Endothelial cell of umbilical vein (primary cell): ENCODE data around the gene BRWD1.

Source experiments
- EZH2 ChIP-seq: IDR thresholded peaks from 2 replicates; pipeline ENCODE4 v1.6.1; 2012; ENCODE audit warnings: borderline replicate concordance, low read depth, mild to moderate bottlenecking, moderate library complexity, low read length, inconsistent platforms; ENCODE audit not compliant: severe bottlenecking
- FOS ChIP-seq: IDR thresholded peaks from 2 replicates; pipeline ENCODE4 v1.6.1; 2011; ENCODE audit warnings: mild to moderate bottlenecking, low read length, moderate library complexity, borderline replicate concordance; ENCODE audit not compliant: insufficient read depth
- GATA2 ChIP-seq: IDR thresholded peaks from 2 replicates; pipeline ENCODE4 v1.7.0; 2011; ENCODE audit warnings: low read depth, mild to moderate bottlenecking, moderate library complexity, mixed read lengths, low read length; ENCODE audit not compliant: insufficient read length, insufficient read depth
- JUN ChIP-seq: IDR thresholded peaks from 2 replicates; pipeline ENCODE4 v1.6.1; 2011; ENCODE audit warnings: borderline replicate concordance, low read depth; ENCODE audit not compliant: insufficient read length, insufficient read depth
- POLR2A ChIP-seq: IDR thresholded peaks from 2 replicates; pipeline ENCODE4 v1.6.1; 2012; ENCODE audit warnings: low read depth, mild to moderate bottlenecking, control low read depth, low read length
- POLR2AphosphoS5 ChIP-seq: IDR thresholded peaks from 2 replicates; pipeline ENCODE4 v1.6.1; 2012; ENCODE audit warnings: low read depth, mild to moderate bottlenecking, control low read depth, low read length, moderate library complexity; ENCODE audit not compliant: insufficient read depth
- TF ChIP-seq, protein P1 (sequence below), 2 donors: IDR thresholded peaks; 1 replicate in 1 of 2; 2 replicates in 1 of 2; pipeline ENCODE4 v1.5.1; 2011; ENCODE audit warnings: low read length in 2 of 2, mild to moderate bottlenecking in 2 of 2, moderate library complexity in 2 of 2, control low read depth in 1 of 2, inconsistent platforms in 1 of 2, low read depth in 1 of 2; ENCODE audit not compliant: insufficient read depth in 1 of 2; ENCODE audit errors: extremely low read depth in 1 of 2
- TF ChIP-seq, protein P2 (sequence below): IDR thresholded peaks from 2 replicates; pipeline ENCODE4 v1.6.1; 2011; ENCODE audit not compliant: insufficient read depth, insufficient read length

DNA sequence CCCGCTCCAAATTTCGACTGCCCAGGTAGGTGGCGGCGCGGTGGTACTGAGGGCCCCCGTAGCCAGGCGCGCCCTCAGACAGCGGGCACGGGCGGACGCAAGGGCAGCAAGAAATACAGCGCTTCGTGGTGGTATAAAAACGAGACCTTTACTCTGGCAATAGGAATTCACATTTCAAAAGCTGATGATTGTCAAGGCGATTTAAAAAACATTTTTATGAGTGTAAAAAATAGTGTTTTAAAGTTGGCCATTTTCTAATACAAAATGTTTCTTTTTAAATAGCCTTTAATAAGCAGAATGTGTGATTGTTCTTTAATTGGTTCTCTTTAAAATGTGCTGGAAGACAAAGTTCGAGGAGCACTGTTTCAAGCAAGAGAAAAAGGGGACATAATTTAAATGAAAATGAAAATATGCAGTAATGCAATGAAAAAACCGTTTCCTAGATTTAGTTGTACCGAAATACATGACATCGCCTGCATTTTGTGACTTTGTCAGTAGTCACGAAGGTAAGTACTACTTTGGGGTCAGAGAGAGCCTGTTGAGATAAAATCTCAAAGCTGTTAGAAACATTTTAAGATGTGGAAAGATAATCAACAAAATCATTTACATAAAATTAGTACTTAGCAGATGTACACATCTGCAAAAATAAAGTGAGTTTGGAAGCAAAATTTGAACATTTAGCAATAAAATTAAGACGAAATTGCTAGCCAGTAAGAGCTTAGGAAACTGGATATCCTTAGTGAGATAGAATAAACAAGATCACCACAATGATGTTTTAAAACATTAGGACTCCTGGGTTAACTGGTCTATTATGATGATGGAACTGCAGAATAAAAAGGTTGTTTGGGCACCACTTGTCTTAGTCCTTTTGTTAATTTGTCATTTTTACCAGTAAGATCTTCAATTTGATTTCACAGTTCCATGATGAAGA lies 129.1 kb downstream of the BRWD1 start:
- TF ChIP-seq POLR2AphosphoS5 (no peak), EZH2 (no peak), POLR2A (no peak), JUN (no peak), GATA2 (peak; percentile 21), FOS (no peak)
- TF ChIP-seq, protein P1, sequence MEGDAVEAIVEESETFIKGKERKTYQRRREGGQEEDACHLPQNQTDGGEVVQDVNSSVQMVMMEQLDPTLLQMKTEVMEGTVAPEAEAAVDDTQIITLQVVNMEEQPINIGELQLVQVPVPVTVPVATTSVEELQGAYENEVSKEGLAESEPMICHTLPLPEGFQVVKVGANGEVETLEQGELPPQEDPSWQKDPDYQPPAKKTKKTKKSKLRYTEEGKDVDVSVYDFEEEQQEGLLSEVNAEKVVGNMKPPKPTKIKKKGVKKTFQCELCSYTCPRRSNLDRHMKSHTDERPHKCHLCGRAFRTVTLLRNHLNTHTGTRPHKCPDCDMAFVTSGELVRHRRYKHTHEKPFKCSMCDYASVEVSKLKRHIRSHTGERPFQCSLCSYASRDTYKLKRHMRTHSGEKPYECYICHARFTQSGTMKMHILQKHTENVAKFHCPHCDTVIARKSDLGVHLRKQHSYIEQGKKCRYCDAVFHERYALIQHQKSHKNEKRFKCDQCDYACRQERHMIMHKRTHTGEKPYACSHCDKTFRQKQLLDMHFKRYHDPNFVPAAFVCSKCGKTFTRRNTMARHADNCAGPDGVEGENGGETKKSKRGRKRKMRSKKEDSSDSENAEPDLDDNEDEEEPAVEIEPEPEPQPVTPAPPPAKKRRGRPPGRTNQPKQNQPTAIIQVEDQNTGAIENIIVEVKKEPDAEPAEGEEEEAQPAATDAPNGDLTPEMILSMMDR (IDR thresholded peaks at IDR 0.05; ENCODE audit: extremely low read depth in 1 of 2, insufficient read depth in 1 of 2, low read depth in 1 of 2, low read length in 2 of 2) = no peak
- TF ChIP-seq, protein P2, sequence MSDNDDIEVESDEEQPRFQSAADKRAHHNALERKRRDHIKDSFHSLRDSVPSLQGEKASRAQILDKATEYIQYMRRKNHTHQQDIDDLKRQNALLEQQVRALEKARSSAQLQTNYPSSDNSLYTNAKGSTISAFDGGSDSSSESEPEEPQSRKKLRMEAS = no peak
